HG02759 (cell line): ENCODE data around the gene MOK.
A peak's percentile ranks its signal among the peaks of the same experiment; 100 is the strongest.
"Not testable (repeated sequence)": the region's sequence is repeated elsewhere in the genome, so short reads cannot be mapped to it uniquely, and the experiment has no call there.

ENCODE experiments used
- ATAC-seq: cut with Tn5 transposase; IDR thresholded peaks from one replicate; pipeline ENCODE4 v1.9.1; 2021; ENCODE audit warnings: mild to moderate bottlenecking, moderate library complexity; ENCODE audit not compliant: unreplicated experiment

MOK gene, protein sequence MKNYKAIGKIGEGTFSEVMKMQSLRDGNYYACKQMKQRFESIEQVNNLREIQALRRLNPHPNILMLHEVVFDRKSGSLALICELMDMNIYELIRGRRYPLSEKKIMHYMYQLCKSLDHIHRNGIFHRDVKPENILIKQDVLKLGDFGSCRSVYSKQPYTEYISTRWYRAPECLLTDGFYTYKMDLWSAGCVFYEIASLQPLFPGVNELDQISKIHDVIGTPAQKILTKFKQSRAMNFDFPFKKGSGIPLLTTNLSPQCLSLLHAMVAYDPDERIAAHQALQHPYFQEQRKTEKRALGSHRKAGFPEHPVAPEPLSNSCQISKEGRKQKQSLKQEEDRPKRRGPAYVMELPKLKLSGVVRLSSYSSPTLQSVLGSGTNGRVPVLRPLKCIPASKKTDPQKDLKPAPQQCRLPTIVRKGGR

DNA sequence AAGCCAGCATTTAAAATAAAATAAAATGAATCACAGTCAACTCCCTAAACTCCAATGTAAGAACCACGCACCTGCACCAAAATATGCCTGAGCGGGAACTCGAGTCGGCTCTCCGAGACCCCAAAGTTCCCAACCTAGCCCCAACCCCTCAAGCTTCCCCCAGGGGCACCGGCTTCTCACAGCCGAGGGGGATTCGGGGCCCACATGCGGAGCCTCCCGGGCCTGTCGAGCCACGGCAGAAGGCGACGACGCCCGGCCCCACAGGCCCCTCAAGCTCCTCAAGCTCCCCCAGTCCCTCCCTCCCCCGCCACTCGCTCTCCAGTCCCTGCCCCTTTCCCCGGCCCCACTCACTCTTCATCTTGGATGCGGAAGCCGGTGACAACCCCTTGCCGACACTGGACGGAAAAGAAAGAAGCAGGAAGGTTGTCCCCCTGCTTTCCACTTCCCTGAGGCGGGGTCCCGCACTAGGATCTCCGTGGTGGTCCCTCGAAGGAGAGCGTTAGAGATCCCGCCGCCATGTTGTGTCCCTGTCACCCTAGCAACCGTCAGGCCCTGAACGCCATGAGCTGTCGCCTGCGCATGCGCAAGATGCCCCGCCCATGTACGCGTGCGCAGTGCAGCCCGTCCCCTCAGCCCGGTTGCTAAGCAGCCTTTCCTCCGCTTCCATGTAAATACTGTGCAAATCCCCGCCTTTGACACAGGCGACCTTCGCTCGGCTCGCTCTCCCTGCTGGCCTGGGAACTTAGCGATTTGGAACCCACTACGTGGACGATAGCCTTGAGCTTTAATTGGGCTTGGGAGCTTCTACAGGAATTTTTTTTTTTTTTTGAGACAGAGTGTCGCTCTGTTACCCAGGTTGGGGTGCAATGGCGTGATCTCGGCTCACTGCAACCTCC, at the start of gene MOK:
MOK (minus strand) TSS at position 554 of the 896 bp plus-strand sequence; CDS start at position 358, 196 bp downstream.
- peak; percentile 95 for ATAC-seq

DNA sequence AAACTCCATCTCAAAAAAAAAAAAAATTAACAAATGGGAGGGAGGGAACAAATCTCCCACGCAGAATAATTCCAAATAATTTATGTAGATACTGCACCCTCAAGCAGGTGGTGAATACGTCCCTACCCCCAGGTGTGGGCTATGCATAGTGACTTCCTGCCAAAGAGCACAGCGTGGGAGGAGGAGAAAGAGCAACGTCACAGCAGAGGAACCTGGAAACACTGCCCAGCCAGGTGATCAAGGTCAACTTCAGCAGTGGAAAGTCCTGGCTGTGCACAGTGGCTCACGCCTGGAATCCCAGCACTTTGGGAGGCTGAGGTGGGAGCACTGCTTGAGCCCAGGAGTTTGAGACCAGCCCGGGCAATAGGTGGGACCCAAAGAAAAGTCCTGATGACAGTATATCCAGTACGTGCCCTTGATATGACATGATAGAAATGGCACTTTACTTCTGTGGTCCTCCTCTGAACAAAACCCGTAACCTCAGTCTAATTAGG, 48.2 kb upstream of the MOK start:
- ATAC-seq: no peak

DNA sequence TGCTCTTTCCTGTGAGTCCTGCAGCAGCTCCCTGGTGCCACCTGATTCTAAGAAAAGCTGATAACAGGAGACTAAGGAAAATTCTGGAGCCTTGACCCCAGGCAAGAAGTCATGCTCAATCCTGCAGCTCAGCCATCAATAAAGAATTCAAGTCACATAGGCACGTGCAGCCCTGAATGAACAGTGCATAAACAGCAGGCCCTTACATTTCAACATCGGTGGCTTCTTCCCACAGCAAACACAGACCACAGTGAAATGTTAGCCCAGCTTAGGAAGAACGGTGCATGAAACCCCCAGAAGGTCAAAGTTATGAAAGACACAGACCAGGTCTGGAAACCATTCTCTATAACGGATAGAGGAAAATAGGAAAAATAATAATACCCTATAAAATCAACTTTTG, 47.2 kb upstream of the MOK start:
- no peak for ATAC-seq

DNA sequence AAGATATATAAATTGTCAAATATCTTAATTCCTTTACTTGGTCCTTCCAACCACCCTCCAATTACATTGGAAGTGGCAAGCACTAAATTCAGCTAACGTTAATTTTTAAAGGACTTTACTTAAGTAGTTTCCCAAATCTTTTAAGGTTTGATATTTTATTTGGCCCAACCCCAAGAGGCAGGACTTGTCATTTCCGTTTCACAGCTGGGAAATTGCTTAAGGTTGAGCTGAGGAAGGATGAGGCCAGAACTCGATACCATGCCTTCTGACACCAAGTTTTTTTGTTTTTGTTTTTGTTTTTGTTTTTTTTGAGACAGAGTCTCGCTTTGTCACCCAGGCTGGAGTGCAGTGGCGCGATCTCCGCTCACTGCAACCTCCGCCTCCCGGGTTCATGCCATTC, 46.6 kb upstream of the MOK start:
- not testable (repeated sequence) for ATAC-seq

DNA sequence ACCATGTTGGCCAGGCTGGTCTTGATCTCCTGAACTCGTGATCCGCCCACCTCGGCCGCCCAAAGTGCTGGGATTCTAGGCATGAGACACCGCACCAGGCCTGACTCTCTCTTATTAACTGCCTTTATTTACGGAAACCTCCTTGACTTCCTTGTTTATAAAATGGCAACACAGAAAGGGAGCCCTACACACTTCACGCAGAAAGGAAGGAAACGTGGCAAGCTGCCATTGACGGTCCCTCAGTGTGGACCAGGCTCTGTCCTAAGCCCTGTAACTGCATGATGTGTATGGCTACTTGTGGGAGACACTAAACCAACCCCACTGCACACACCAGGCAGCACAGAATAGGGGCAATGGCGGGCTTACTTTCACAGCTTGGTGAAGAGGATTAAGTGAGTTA, 46.1 kb upstream of the MOK start:
- ATAC-seq: no peak

DNA sequence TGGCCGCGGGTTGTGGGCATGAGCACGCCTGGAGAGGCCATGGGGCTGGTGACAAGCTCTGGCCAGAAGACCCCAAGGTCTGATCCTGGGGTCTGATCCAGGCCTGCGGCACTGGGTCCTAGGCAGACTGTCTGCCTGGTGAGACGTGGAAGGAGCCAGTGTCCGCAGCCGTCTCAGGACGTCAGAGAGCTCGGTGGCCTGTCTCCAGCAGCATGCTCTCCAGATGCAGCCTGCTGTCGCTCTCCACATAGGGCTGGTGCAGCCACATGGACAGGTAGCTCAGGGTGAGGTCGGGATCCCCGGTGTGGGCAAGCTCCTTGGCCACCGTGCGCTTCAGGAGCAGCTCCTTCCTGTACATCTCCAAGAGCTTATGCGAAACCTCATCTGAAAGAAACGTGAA, 43.4 kb upstream of the MOK start:
- ATAC-seq: no peak

DNA sequence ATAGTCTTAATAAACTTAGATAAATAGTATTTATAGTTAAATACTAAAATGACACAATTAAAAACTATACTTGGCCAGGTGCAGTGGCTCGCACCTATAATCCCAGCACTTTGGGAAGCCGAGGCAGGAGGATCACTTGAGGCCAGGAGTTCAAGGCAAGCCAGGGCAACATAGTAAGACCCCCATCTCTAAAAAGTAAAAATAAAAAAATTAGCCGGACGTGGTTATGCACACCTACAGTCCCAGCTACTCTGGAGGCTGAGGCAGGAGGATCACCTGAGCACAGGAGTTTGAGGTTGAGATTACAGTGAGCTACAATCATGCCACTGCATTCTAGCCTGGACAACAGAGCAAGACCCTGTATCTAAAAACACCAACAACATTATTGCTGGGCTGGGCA, 41.7 kb upstream of the MOK start:
- ATAC-seq: no peak

DNA sequence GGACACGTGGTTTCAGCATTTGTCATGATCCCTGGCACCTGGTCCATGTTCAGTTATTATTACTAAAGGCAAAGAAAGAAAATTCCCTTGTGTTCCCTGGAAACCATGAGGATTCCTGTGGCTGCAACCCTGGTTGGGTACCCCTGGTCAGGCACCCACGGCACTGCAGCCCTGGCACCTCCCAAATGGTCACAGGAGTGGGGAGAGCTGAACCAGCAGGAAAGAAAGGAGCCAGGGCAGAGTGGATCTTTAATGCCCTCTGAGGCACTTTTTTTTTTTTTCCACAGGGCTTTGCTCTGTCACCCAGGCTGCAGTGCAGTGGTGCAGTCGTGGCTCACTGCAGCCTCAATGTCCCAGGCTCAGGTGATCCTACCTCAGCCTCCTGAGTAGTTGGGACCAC, 40.3 kb upstream of the MOK start:
- no peak for ATAC-seq

DNA sequence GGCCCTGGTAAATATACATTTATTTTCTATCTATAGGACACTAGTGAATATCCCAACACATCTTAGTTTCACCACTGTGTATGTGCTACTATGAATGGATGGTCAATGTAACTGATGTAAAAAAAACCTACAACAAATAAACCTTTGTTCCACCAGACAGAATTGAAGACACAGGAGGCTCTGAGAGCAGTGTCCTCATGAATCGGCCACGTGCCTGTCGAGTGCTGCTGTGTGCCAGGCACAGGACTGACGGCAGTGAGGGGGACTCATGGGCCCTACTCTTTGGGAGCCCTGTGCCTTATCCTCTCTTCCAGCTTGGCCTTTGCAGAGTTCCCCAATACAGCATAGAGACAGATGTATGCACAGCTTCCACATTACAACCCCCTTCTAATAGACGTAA, 39.5 kb upstream of the MOK start:
- ATAC-seq: no peak

DNA sequence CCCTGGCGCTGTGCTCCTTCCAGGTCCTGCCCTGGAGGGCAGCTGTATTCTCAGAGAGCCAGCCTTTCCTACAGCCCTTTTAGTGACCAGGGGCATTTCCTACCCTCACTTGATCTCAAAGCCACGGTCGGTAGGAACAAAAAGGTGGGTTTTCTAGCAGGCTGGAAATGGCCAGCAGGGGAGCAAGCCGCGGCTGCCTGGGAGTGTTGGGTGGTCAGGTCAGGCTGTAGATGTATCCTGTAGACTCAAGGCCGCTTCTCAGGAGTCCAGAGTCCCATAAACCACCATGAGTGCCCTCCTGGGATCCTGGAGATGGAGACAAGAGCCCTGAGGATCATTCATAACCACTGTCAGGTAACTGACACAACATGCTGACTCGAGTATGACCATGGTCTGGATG, 39.1 kb upstream of the MOK start:
- no peak for ATAC-seq

DNA sequence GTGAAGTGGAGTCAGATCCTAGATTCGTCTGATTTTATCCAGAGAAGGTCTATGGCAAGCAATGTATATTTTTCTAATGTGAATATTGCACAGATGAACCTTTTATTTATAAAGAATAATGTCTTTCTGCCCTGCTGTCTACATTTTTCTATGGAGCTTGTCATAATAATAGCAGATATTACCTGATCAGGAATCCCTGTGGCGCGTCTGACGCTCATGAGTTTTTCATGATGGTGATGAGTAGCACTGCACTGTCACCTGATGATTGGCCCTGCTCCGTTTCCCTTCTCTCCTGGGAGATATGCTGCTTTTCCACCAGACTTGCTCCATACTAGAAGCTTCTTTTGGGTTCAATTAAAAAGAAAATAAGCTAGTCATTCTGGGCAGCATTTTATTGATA, 37.3 kb upstream of the MOK start:
- no peak for ATAC-seq

DNA sequence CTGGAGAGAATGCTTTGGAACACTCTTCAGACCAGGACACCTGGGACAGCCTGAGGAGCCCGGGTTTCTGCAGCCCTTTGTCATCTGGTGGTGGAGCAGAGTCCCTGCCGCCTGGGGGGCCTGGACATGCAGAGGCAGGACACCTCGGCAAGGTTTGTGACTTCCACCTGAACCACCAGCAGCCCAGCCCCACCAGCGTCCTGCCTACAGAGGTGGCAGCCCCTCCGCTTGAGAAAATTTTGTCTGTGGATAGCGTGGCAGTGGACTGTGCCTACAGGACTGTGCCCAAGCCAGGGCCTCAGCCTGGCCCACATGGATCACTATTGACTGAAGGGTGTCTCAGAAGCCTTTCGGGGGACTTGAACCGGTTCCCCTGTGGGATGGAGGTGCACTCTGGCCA, 36.6 kb upstream of the MOK start:
- ATAC-seq: no peak

DNA sequence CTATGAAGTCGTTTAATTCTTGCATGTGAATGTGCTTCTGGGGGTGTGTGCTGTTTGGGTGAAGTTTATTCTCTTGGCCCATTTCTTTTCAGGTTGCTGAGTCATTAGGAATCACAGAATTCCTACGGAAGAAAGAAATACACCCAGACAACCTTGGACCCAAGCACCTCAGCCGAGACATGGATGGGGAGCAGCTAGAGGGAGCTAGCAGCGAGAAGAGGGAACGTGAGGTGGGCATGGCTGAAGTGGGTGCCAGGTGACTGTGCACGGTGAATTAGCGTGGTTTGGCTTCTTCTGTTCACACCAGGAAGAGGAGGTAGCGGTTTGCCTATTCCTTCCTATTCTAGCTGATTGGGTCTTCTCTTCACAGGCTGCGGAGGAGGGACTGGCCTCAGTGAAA, 33.8 kb upstream of the MOK start:
- no peak for ATAC-seq

DNA sequence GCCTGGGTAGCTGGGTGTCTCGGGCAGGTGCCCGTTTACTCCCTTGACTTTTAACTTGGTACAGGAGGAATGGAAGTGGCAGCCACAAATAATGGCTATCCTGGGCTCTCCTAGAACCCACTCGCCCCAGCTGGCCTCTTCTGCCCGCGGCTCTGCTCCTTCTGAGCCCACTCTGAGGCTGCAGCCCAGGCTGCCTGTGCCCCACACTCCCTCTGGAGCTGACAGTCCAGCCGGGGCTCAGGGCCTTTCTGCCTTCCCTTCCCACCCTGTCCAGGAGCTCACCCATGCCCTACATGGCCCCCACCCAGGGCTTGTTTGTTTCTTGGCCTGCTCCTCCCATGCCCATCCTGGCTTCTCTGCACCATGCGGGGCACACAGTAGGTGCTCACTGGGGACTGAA, 30.2 kb upstream of the MOK start:
- ATAC-seq: no peak

DNA sequence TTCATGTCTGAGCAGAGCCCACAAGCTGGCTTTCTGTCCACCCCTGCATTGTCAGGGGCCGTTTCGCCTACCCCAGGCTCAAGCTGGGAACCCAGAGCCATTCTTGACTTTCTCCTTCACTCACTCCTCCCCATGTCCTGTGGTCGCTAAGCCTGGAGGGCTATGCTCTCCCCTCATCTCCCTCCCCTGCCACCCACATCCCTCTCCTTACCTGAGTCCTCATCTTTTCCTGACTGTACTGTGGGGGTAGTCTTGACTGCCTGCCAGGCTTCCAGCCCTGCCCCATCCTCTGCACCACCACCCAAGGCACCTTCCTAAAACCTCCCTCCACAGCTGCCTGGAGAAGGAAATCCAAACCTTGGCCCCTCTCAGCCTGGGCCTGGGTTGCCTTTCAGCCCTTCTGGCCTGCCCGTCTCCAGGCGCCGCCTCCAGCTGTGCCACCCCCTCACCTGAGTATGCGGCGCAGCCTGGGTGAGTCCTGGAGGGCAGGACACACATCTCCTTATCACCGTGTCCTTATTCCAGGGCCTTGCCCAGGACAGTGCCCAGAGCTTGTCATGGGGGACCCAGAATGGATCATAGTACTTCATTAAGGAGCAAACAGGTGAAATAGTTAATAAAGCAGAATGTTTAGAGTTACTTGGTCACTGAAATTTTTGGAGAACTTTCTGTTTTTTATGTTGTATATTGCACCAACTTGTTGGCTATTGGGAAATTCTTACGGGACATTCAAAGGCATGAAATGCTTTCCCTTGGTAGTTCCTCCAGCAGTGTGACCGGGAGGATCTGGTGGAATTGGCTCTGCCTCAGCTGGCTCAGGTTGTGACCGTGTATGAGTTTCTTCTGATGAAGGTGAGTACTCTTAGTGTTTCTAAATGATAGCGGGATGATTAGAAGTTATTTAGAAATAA, 29.1 kb upstream of the MOK start:
- no peak for ATAC-seq

DNA sequence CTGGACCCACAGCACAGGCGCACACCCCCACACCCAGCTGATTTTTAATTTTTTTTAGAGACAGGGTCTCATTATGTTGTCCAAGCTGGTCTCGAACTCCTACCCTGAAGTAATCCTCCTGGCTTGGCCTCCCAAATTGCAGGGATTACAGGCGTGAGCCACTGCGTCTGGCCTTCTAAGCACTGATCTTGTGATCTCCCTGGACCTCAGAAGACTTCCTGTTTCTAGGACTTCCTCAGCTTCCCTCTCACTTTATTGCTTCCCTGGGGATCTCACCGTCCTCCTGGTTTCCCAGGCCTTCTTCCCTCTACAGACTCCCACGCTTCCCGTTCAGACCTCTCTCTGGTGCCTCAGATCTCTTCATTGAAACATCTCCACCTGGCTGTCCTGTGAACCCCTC, 28.4 kb upstream of the MOK start:
- ATAC-seq: no peak

DNA sequence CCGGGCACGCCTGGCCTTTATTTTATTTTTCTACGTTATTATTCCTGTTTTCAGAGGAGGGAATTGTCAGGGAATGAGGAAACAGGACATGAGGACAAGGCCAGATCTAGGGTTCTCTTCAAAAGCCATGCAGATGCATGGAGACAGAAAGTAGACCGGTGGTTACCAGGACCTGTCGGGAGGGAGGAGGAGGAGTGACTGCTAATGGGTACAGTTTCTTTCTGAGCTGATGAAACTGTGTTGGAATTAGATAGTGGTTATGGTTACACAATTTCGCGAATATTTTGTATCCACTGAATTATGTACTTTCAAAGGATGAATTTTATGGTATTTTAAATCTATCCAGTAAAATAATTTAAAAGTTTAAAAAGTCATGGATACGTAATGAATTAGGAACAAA, 25.8 kb upstream of the MOK start:
- ATAC-seq: no peak

DNA sequence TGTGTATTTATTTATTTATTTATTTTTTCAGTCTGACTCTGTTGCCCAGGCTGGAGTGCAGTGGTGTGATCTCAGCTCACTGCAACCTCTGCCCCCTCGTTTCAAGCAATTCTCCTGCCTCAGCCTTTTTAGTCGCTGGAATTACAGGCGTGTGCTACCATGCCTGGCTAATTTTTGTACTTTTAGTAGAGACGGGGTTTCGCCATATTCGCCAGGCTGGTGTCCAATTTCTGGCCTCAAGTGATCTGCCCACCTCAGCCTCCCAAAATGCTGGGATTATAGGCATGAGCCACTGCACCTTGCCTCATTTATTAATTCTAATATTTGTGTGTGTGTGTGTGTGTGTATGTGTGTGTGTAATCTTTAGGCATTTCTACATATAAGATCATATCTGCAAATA, 24.4 kb upstream of the MOK start:
- not testable (repeated sequence) for ATAC-seq

DNA sequence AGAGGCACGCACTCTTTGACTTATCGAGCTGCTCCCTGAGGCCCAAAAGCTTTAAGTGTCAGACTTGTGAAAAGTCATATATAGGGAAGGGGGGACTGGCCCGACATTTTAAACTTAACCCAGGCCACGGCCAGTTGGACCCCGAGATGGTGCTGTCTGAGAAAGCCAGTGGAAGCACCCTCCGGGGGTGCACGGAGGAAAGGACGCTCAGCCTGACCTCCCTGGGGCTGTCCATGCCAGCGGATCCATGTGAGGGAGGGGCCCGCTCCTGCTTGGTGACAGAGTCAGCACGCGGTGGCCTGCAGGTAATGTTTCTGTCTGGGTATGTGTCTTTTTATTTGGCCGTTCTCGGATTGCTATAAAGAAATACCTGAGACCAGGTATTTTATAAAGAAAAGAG, 21.6 kb upstream of the MOK start:
- ATAC-seq: no peak

DNA sequence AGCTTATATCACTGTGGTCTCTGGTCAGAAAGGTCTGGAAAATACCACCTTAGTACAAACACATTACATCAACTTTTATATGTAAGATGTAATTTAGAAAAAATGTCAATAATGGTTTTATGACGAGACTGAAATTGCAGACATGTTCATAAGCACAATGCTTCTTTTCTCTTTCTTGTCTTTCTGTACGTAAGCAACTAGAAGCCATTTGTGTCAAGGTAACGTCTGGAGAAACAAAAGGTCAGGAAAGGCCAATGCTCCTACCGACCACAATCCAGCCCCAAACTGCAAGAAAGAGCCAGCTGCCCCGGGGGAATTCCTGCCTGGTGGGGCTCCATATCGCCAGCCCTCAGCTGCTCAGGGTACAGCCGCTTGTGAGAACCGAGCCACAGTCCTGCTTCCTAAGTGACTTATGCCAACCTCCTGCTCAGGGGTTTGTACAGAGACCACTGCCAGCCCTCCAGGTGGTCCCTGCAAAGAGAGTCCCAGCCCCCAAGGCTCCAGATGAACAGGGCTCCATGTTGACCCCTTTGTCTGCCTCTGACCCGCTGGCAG, 20.9 kb upstream of the MOK start:
- ATAC-seq: no peak

DNA sequence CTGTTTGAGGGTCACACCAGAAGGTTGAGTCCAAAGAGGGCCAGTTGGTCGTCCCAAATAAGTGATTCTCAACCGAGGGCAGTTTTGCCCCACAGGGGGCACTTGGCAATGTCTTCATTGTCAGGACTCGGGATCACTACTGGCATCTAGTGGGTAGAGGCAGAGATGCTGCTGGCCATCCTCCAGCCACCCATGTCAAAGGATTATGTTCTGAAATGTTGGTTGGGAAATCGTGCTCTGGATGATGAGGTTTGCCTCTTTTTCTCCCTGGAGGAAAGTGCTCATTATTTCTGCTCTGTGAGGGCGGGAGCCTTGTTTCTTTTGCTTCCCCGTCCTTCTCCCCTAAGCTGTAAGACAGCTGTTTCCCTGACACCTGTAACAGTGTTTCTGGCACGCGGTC, 18.1 kb upstream of the MOK start:
- ATAC-seq: no peak
